Measurements from ENCODE around the gene RPS18.
"Not testable (repeated sequence)": the region's sequence is repeated elsewhere in the genome, so short reads cannot be mapped to it uniquely, and the experiment has no call there.

The RPS18 gene

GRCh38 chr6:33271468-33272274, at the start of gene RPS18, which contains the start of gene VPS52:
TSS of gene RPS18 (plus strand) at chr6:33272075. CDS start at chr6:33272120, 45 bp downstream.
TSS of gene VPS52 (minus strand) at chr6:33271876. CDS start at chr6:33271675, 201 bp downstream.
- peak; percentile 93 for DNase-seq (ENCODE audit: low spot score)

- not testable (repeated sequence) for DNase-seq (ENCODE audit: low spot score)
These were observed 45.3 kb upstream of the RPS18 start for GRCh38 chr6:33226503-33227120.

GRCh38 chr6:33235221-33235634, 36.6 kb upstream of the RPS18 start:
- no peak for DNase-seq (ENCODE audit: low spot score)

- no peak for DNase-seq (ENCODE audit: low spot score)
These were observed 35.5 kb upstream of the RPS18 start for GRCh38 chr6:33236328-33236727.

- no peak for DNase-seq (ENCODE audit: low spot score)
These were observed 35.0 kb upstream of the RPS18 start for GRCh38 chr6:33236852-33237251.

- DNase-seq (ENCODE audit: low spot score) = no peak
These were observed 34.1 kb upstream of the RPS18 start for GRCh38 chr6:33237741-33238140.

- DNase-seq (ENCODE audit: low spot score) = no peak
These were observed 29.9 kb upstream of the RPS18 start for GRCh38 chr6:33241968-33242367.

GRCh38 chr6:33243476-33243875, 28.4 kb upstream of the RPS18 start:
- DNase-seq (ENCODE audit: low spot score) = no peak

- peak; percentile 84 for DNase-seq (ENCODE audit: low spot score)
These were observed 23.8 kb upstream of the RPS18 start for GRCh38 chr6:33247977-33248642.

- DNase-seq (ENCODE audit: low spot score) = no peak
These were observed 23.3 kb upstream of the RPS18 start for GRCh38 chr6:33248643-33248931.

- DNase-seq (ENCODE audit: low spot score) = peak; percentile 97
These were observed 22.7 kb upstream of the RPS18 start for GRCh38 chr6:33248932-33249731.

- peak; percentile 63 for DNase-seq (ENCODE audit: low spot score)
These were observed 21.9 kb upstream of the RPS18 start for GRCh38 chr6:33249732-33250630.

- DNase-seq (ENCODE audit: low spot score) = no peak
These were observed 21.1 kb upstream of the RPS18 start for GRCh38 chr6:33250731-33251130.

- no peak for DNase-seq (ENCODE audit: low spot score)
These were observed 20.4 kb upstream of the RPS18 start for GRCh38 chr6:33251395-33252012.

- DNase-seq (ENCODE audit: low spot score) = peak; percentile 27
These were observed 19.1 kb upstream of the RPS18 start for GRCh38 chr6:33252759-33253158.

- DNase-seq (ENCODE audit: low spot score) = no peak
These were observed 17.3 kb upstream of the RPS18 start for GRCh38 chr6:33254591-33254990.

- no peak for DNase-seq (ENCODE audit: low spot score)
These were observed 12.8 kb upstream of the RPS18 start for GRCh38 chr6:33259032-33259431.

- not testable (repeated sequence) for DNase-seq (ENCODE audit: low spot score)
These were observed 9.4 kb upstream of the RPS18 start for GRCh38 chr6:33262490-33262889.

- no peak for DNase-seq (ENCODE audit: low spot score)
These were observed 7.9 kb upstream of the RPS18 start for GRCh38 chr6:33264015-33264414.

- DNase-seq (ENCODE audit: low spot score) = no peak
These were observed 783 bp upstream of the RPS18 start for GRCh38 chr6:33271117-33271467.

All from kidney capillary endothelial cell (primary cell).